BLaER1 treated with 17β-estradiol and CSF1 and Interleukin-3, amounts not matched to agents 10 nM and 100 nM (cell line): ENCODE results near the gene CRYBG1.
"Not testable (repeated sequence)": the region's sequence is repeated elsewhere in the genome, so short reads cannot be mapped to it uniquely, and the experiment has no call there.

Experiments
- H3K27ac ChIP-seq, 11 experiments: shearing (Covaris generic); formaldehyde crosslinking; 2 replicates each; pipeline ENCODE4 v1.8.1; 2022
- H3K27me3 ChIP-seq, 11 experiments: shearing (Covaris generic); formaldehyde crosslinking; 2 replicates each; pipeline ENCODE4 v1.8.1; 2022
- H3K36me3 ChIP-seq, 11 experiments: shearing (Covaris generic); formaldehyde crosslinking; 2 replicates each; pipeline ENCODE4 v1.8.1; 2022
- H3K4me1 ChIP-seq, 10 experiments: shearing (Covaris generic); formaldehyde crosslinking; 2 replicates each; pipeline ENCODE4 v1.8.1; 2022
- H3K4me2 ChIP-seq, 11 experiments: shearing (Covaris generic); formaldehyde crosslinking; 2 replicates each; pipeline ENCODE4 v1.8.1; 2022
- H3K4me3 ChIP-seq, 10 experiments: shearing (Covaris generic); formaldehyde crosslinking; 2 replicates each; pipeline ENCODE4 v1.8.1; 2022
- H3K9ac ChIP-seq, 11 experiments: shearing (Covaris generic); formaldehyde crosslinking; 2 replicates each; pipeline ENCODE4 v1.8.1; 2022
- H3K9me3 ChIP-seq, 11 experiments: shearing (Covaris generic); formaldehyde crosslinking; replicated peaks in 1 of 11; 2 replicates each; pipeline ENCODE4 v1.8.1; 2022
- H4K20me1 ChIP-seq, 11 experiments: shearing (Covaris generic); formaldehyde crosslinking; 2 replicates each; pipeline ENCODE4 v1.8.1; 2022
- Cebpa-rat ChIP-seq, 11 experiments: shearing (Covaris generic); IDR thresholded peaks; 2 replicates each; pipeline ENCODE4 v1.8.1; 2022

CRYBG1 gene

DNA sequence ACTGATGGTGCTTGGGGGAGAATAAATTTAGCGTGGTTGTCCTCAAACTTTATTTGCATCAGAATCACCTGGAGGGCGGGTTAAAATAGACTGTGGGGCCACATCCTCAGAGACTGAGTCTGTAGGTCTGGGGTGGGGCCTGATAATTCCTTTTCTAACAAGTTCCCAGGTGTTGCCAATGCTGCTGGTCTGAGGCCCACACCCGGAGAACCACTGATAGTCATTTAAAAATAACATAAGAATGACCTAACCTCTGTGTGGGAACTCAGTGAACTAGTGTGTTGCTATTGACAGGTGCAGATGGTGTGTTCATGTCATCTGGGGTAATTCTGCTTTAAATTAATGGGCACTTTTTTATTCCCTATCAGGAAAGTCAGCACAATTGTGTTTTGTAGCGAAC is 204.0 kb downstream of the CRYBG1 start:
- Histone ChIP-seq H3K9ac (no peak overlapping the region), H3K4me1 (peaks cover 8 to 35% (median 17%) of the 10 kb centered on the region in 10 experiments; a peak in 17 of 20 replicates), H3K4me2 (no peak overlapping the region), H3K27ac (no peak overlapping the region), H4K20me1 (no peaks in the 10 kb centered on the region), H3K9me3 (no peaks in the 10 kb centered on the region), H3K27me3 (no peaks in the 10 kb centered on the region), H3K36me3 (0 out of 22 replicates have a peak, but pooled peaks cover 0 to 13% (median 0%) of the 10 kb centered on the region in 11 experiments), H3K4me3 (no peak overlapping the region)
- TF ChIP-seq Cebpa-rat (IDR thresholded peaks at IDR 0.05) = no peak

DNA sequence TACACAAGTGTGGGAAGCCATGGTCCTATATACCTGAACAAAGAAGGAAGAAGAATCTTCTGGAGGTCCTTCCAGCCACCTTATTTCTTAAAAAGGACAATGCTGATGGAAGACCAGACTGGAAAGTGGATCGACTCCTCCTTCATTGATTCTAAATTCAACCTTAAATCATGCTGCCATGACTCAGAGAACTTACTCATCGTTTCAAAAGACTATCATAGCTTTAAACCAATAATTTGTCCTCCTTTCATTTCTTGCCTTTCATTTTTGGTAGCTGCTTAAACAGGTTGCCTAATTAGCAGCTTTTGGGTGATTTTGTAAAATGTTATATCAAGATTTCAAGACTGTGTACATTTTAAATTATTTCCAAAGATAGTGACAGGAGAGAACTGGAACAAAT is 208.0 kb downstream of the CRYBG1 start:
- Histone ChIP-seq H4K20me1 (no peaks in the 10 kb centered on the region), H3K27ac (no peak overlapping the region), H3K9me3 (no peaks in the 10 kb centered on the region), H3K36me3 (peaks cover 0 to 25% (median 6%) of the 10 kb centered on the region in 11 experiments; a peak in 5 of 22 replicates), H3K4me2 (no peak overlapping the region), H3K9ac (no peak overlapping the region), H3K4me1 (peaks cover 14 to 19% (median 15%) of the 10 kb centered on the region in 10 experiments), H3K4me3 (no peak overlapping the region), H3K27me3 (no peaks in the 10 kb centered on the region)
- TF ChIP-seq Cebpa-rat (IDR thresholded peaks at IDR 0.05) = no peak

GRCh38 chr6:106569428-106569827 is 208.9 kb downstream of the CRYBG1 start:
- Histone ChIP-seq H3K9ac (no peak overlapping the region), H3K36me3 (peaks cover 0 to 25% (median 6%) of the 10 kb centered on the region in 11 experiments; a peak in 6 of 22 replicates)
- no peak for TF ChIP-seq Cebpa-rat (IDR thresholded peaks at IDR 0.05)

GRCh38 chr6:106572436-106572835 is 211.9 kb downstream of the CRYBG1 start:
- H3K9me3 ChIP-seq = no peaks in the 10 kb centered on the region
- H3K4me3 ChIP-seq = no peak overlapping the region
- no peak for TF ChIP-seq Cebpa-rat (IDR thresholded peaks at IDR 0.05)
- no peaks in the 10 kb centered on the region for H4K20me1 ChIP-seq
- no peaks in the 10 kb centered on the region for H3K27me3 ChIP-seq
- peaks cover 0 to 28% (median 11%) of the 10 kb centered on the region in 11 experiments; a peak in 9 of 22 replicates for H3K36me3 ChIP-seq
- H3K9ac ChIP-seq = no peak overlapping the region
- H3K4me2 ChIP-seq = peak overlapping the region; percentile 49 to 80 (median 60); a peak in 21 of 22 replicates
- H3K4me1 ChIP-seq = peaks cover 14 to 39% (median 18%) of the 10 kb centered on the region in 10 experiments
- H3K27ac ChIP-seq = no peak overlapping the region

More at GRCh38 chr6:106569428-106569827, 208.9 kb downstream of the CRYBG1 start:
- no peak overlapping the region for H3K4me2 ChIP-seq
- no peak overlapping the region for H3K4me3 ChIP-seq
- no peaks in the 10 kb centered on the region for H3K9me3 ChIP-seq
- H3K27me3 ChIP-seq = no peaks in the 10 kb centered on the region
- no peak overlapping the region for H3K27ac ChIP-seq
- H4K20me1 ChIP-seq = no peaks in the 10 kb centered on the region
- H3K4me1 ChIP-seq = peaks cover 14 to 24% (median 18%) of the 10 kb centered on the region in 10 experiments

- Histone ChIP-seq H4K20me1 (no peaks in the 10 kb centered on the region), H3K9ac (no peak overlapping the region), H3K36me3 (peaks cover 0 to 34% (median 11%) of the 10 kb centered on the region in 11 experiments; a peak in 9 of 22 replicates), H3K4me1 (peaks cover 14 to 39% (median 18%) of the 10 kb centered on the region in 10 experiments), H3K4me3 (no peak overlapping the region), H3K4me2 (peak overlapping the region; percentile 49 to 80 (median 60)), H3K27me3 (no peaks in the 10 kb centered on the region), H3K27ac (no peak overlapping the region), H3K9me3 (no peaks in the 10 kb centered on the region)
- TF ChIP-seq Cebpa-rat (IDR thresholded peaks at IDR 0.05) = no peak
Measured at GRCh38 chr6:106572875-106573585, 212.5 kb downstream of the CRYBG1 start.

- Histone ChIP-seq H3K9ac (peak overlapping the region in 3 of 11 experiments; percentile 1 to 52 (median 50); a peak in 4 of 22 replicates), H3K4me2 (peak overlapping the region in 3 of 11 experiments; percentile 62 to 80 (median 73); a peak in 6 of 22 replicates), H3K36me3 (peaks cover 0 to 45% (median 11%) of the 10 kb centered on the region in 11 experiments; a peak in 10 of 22 replicates), H3K27ac (peak overlapping the region in 2 of 11 experiments; percentile 12 to 44; a peak in 4 of 22 replicates), H3K4me1 (peaks cover 14 to 39% (median 18%) of the 10 kb centered on the region in 10 experiments), H4K20me1 (no peaks in the 10 kb centered on the region), H3K27me3 (no peaks in the 10 kb centered on the region), H3K9me3 (no peaks in the 10 kb centered on the region), H3K4me3 (no peak overlapping the region)
- no peak for TF ChIP-seq Cebpa-rat (IDR thresholded peaks at IDR 0.05)
Measured at GRCh38 chr6:106574741-106575458, 214.4 kb downstream of the CRYBG1 start.

DNA sequence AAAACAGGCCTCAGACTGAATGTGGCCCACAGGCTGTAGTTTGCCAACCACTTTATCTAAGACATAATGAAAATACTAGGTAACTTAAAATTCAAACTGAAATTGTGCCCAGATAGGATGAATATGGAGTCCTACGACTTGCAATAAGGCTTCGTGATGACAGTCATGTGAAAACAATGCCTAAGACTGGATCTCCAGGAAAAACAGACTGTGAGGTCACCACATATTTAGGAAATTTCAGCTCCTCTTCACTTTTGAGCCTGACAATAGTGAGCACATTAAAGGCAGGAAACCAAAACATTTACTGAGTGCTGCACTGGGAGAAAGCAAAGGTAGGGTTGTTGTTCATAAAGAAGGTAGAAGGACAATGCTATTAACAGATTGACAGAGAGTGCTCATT is 218.8 kb downstream of the CRYBG1 start:
- Histone ChIP-seq H3K27me3 (no peaks in the 10 kb centered on the region), H3K9me3 (no peaks in the 10 kb centered on the region), H4K20me1 (no peaks in the 10 kb centered on the region), H3K4me3 (no peak overlapping the region), H3K9ac (no peak overlapping the region), H3K4me2 (no peak overlapping the region), H3K4me1 (peaks cover 0 to 16% (median 0%) of the 10 kb centered on the region in 10 experiments; a peak in 6 of 20 replicates), H3K36me3 (peaks cover 11 to 67% (median 33%) of the 10 kb centered on the region in 11 experiments), H3K27ac (no peak overlapping the region)
- TF ChIP-seq Cebpa-rat (IDR thresholded peaks at IDR 0.05) = no peak

- peaks cover 11 to 70% (median 45%) of the 10 kb centered on the region in 11 experiments for H3K36me3 ChIP-seq
- no peak for TF ChIP-seq Cebpa-rat (IDR thresholded peaks at IDR 0.05)
- no peaks in the 10 kb centered on the region for H4K20me1 ChIP-seq
- H3K27ac ChIP-seq = no peak overlapping the region
- H3K4me1 ChIP-seq = no peaks in the 10 kb centered on the region
- H3K4me3 ChIP-seq = no peak overlapping the region
- H3K27me3 ChIP-seq = no peaks in the 10 kb centered on the region
- no peaks in the 10 kb centered on the region for H3K9me3 ChIP-seq
- H3K9ac ChIP-seq = no peak overlapping the region
- H3K4me2 ChIP-seq = no peak overlapping the region
Measured at GRCh38 chr6:106581468-106581867, 221.0 kb downstream of the CRYBG1 start.

DNA sequence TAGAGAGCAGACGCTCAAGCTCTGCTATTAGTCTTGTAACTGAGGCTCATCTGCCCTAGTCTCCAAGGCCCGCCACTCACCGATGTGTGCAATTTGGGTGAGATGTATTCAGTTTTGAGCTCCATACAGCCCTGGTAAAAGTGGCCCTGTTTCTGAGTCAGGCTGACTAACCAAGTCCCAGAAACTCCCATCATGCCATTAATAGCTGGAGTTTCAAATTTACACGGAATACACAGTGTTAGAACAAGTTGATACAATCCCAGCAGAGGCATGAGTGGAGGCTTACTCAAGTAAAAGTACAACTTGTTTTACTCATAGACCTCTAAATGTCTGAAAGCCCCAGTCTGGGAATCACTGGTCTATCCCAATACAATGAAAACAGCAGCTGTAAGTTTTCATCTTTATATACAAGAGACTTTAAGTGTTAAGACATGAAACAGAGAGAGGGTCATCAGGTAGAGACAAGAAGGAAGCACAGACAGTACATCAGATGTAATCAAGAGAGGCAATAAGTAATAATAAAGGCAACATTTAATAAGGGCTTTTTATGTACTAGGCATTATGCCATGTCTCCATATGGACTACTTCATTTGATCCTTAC is 226.4 kb downstream of the CRYBG1 start:
- TF ChIP-seq Cebpa-rat (IDR thresholded peaks at IDR 0.05) = no peak
- peaks cover 30 to 79% (median 61%) of the 10 kb centered on the region in 11 experiments for H3K36me3 ChIP-seq
- H3K4me1 ChIP-seq = peaks cover 0 to 11% (median 0%) of the 10 kb centered on the region in 10 experiments; a peak in 2 of 20 replicates
- no peak overlapping the region for H3K4me2 ChIP-seq
- no peaks in the 10 kb centered on the region for H3K27me3 ChIP-seq
- H3K9me3 ChIP-seq = no peaks in the 10 kb centered on the region; a peak in 1 of 22 replicates
- H3K27ac ChIP-seq = no peak overlapping the region
- no peaks in the 10 kb centered on the region for H4K20me1 ChIP-seq
- no peak overlapping the region for H3K9ac ChIP-seq
- no peak overlapping the region for H3K4me3 ChIP-seq

DNA sequence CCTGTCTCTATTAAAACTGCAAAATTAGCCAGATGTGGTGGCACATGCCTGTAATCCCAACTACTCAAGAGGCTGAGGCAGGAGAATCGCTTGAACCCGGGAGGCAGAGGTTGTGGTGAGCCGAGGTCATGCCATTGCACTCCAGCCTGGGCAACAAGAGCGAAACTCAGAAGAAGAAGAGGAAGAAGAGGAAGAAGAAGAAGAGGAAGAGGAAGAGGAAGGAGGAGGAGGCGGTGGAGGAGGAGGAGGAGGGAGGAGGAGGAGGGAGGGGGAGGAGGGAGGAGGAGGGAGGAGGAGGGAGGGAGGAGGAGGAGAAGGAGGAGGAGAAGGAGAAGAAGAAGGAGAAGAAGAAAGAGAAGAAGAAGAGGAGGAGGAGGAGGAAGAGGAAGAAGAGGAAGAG is 228.4 kb downstream of the CRYBG1 start:
- H3K4me3 ChIP-seq, H3K4me2 ChIP-seq, H3K27me3 ChIP-seq, H3K9ac ChIP-seq, H3K9me3 ChIP-seq, H3K27ac ChIP-seq, H4K20me1 ChIP-seq: not testable (repeated sequence)
- Histone ChIP-seq H3K4me1 (peaks cover 0 to 12% (median 0%) of the 10 kb centered on the region in 10 experiments; a peak in 2 of 20 replicates), H3K36me3 (peaks cover 18 to 60% (median 42%) of the 10 kb centered on the region in 11 experiments; a peak in 20 of 22 replicates)
